Thoracic aorta (tissue), 2 donors: ENCODE data around the gene CALN1. TPM values are rescaled to one million over a fixed set of nuclear protein-coding genes. Genes with fewer than 3 reads are reported as not detected.

Experiments used
- ATAC-seq: fragments of 150-250 bp; one replicate; pipeline ENCODE4 v1.8.0; 2017; ENCODE audit warnings: low read depth; ENCODE audit not compliant: insufficient number of reproducible peaks, low FRiP score
- DNase-seq: peaks from one replicate; pipeline ENCODE4 v3.0.0-alpha.2; 2020; ENCODE audit warnings: low spot score
- H3K27ac ChIP-seq, 2 donors: fragments of 200-600 bp; sonication (generic); 1 replicate in 1 of 2; 2 replicates in 1 of 2; pipeline ENCODE4 v1.5.1; 2016; ENCODE audit warnings: mild to moderate bottlenecking in 2 of 2, moderate library complexity in 2 of 2
- H3K27me3 ChIP-seq: fragments of 200-600 bp; sonication (generic); replicated peaks from 2 replicates; pipeline ENCODE4 v1.6.0; 2016; ENCODE audit warnings: mild to moderate bottlenecking; ENCODE audit not compliant: insufficient read depth
- H3K36me3 ChIP-seq: fragments of 200-600 bp; sonication (generic); one replicate; pipeline ENCODE4 v1.5.1; 2016
- H3K4me1 ChIP-seq, 2 donors: fragments of 200-600 bp; sonication (generic); 1 replicate in 1 of 2; 2 replicates in 1 of 2; pipeline versions ENCODE4 v1.5.1 to v1.6.0; 2016; ENCODE audit warnings: low read depth in 2 of 2, mild to moderate bottlenecking in 1 of 2; ENCODE audit not compliant: control insufficient read depth in 1 of 2
- H3K4me3 ChIP-seq: fragments of 200-600 bp; sonication (generic); 2 replicates; pipeline ENCODE4 v1.5.1; 2016; ENCODE audit warnings: mild to moderate bottlenecking
- H3K9me3 ChIP-seq: fragments of 200-600 bp; sonication (generic); 2 replicates; pipeline ENCODE4 v1.5.1; 2016
- CTCF ChIP-seq: fragments of 200-600 bp; sonication (generic); IDR thresholded peaks from one replicate; pipeline ENCODE4 v1.5.1; 2019; ENCODE audit warnings: antibody characterized with exemption
- total RNA-seq, 2 donors: library from RNA; depleted of rRNA; stranded (reverse); fragments of >200 nt; gene quantifications; one replicate each; pipeline versions ENCODE4 v1.1.0 to v1.2.3, GENCODE V29; 2016

Gene CALN1
- total RNA-seq, 2 donors from 2014 or later, result not detected

- H3K36me3 ChIP-seq, result no peaks in the 10 kb centered on the region
- ATAC-seq (no peak), DNase-seq (no peak)
- H3K27ac ChIP-seq, result no peak overlapping the region
- no peaks in the 10 kb centered on the region for H3K27me3 ChIP-seq
- H3K4me3 ChIP-seq, result no peak overlapping the region
- no peak for TF ChIP-seq CTCF
- no peaks in the 10 kb centered on the region for H3K4me1 ChIP-seq
- H3K9me3 ChIP-seq, result no peaks in the 10 kb centered on the region
Observed at GRCh38 chr7:71795410-71795809, 616.7 kb downstream of the CALN1 start.

- Histone ChIP-seq H3K9me3 (no peaks in the 10 kb centered on the region), H3K4me3 (no peak overlapping the region), H3K36me3 (no peaks in the 10 kb centered on the region), H3K4me1 (no peaks in the 10 kb centered on the region), H3K27me3 (no peaks in the 10 kb centered on the region), H3K27ac (no peak overlapping the region)
- DNase-seq (no peak), ATAC-seq (no peak)
- no peak for TF ChIP-seq CTCF
Observed at GRCh38 chr7:71793251-71793650, 618.9 kb downstream of the CALN1 start.

GRCh38 chr7:71787513-71787912 lies 624.6 kb downstream of the CALN1 start:
- TF ChIP-seq CTCF, result no peak
- ATAC-seq, result no peak
- Histone ChIP-seq H3K27ac (no peak overlapping the region), H3K9me3 (peaks cover 9% of the 10 kb centered on the region), H3K27me3 (no peaks in the 10 kb centered on the region), H3K4me1 (no peaks in the 10 kb centered on the region), H3K4me3 (no peak overlapping the region), H3K36me3 (no peaks in the 10 kb centered on the region)
- no peak for DNase-seq

- no peaks in the 10 kb centered on the region for H3K27me3 ChIP-seq
- no peaks in the 10 kb centered on the region for H3K4me1 ChIP-seq
- ATAC-seq, result no peak
- H3K27ac ChIP-seq, result no peak overlapping the region
- H3K36me3 ChIP-seq, result no peaks in the 10 kb centered on the region
- no peak for TF ChIP-seq CTCF
- H3K4me3 ChIP-seq, result no peak overlapping the region
- DNase-seq, result no peak
- H3K9me3 ChIP-seq, result peaks cover 9% of the 10 kb centered on the region
Observed at GRCh38 chr7:71785216-71785615, 626.9 kb downstream of the CALN1 start.

- DNase-seq, result no peak
- no peaks in the 10 kb centered on the region for H3K4me1 ChIP-seq
- H3K4me3 ChIP-seq, result no peak overlapping the region
- H3K9me3 ChIP-seq, result peaks cover 9% of the 10 kb centered on the region
- H3K27ac ChIP-seq, result no peak overlapping the region
- H3K36me3 ChIP-seq, result no peaks in the 10 kb centered on the region
- ATAC-seq, result no peak
- H3K27me3 ChIP-seq, result no peaks in the 10 kb centered on the region
- no peak for TF ChIP-seq CTCF
Observed at GRCh38 chr7:71784781-71785180, 627.4 kb downstream of the CALN1 start.
